ENCODE results near the gene KCNJ16.
A peak's percentile ranks its signal among the peaks of the same experiment; 100 is the strongest.
"Not testable (repeated sequence)": the region's sequence is repeated elsewhere in the genome, so short reads cannot be mapped to it uniquely, and the experiment has no call there.

Gene KCNJ16

DNA sequence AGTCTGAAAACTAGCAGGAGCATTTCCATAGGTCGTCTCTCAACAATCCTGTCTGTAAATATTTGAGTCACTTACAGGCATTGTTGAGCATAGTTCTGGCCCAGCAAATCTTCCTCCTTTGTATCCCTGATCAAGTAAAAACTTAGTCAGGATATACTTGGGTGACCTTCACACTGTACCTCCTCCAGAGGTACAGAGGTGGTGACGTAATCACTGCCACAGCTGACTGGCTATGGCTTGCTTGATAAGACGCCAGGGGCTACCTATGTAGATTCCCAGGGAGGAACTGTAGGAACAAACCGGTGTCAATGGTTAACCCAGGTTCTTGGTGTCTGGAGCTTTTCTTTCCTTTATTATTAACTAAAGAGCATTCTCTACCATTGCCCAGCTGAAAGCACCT is at the start of gene KCNJ16:
TSS of gene KCNJ16 (plus strand) at position 270 of the 400 bp plus-strand sequence. CDS start 56,863 bp downstream, outside the sequence.
- DNase-seq: no peak

DNA sequence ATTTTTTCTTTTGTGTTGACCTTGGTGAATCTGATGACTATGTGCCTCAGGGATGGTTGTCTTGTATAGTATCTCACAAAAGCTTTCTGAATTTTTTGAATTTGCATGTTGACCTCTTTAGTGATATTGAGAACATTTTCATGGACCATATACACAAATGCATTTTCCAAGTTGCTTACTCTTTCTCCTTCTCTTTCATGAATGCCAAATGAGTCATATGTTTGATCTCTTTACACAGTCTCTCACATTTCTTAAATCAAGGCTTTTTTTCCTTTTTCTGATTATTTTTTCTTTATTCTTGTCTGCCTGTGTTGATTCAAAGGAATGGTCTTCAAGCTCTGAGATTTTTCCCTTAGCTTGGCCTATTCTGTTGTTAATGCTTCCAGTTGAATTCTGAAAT is 46.6 kb upstream of the KCNJ16 start:
- no peak for DNase-seq

DNA sequence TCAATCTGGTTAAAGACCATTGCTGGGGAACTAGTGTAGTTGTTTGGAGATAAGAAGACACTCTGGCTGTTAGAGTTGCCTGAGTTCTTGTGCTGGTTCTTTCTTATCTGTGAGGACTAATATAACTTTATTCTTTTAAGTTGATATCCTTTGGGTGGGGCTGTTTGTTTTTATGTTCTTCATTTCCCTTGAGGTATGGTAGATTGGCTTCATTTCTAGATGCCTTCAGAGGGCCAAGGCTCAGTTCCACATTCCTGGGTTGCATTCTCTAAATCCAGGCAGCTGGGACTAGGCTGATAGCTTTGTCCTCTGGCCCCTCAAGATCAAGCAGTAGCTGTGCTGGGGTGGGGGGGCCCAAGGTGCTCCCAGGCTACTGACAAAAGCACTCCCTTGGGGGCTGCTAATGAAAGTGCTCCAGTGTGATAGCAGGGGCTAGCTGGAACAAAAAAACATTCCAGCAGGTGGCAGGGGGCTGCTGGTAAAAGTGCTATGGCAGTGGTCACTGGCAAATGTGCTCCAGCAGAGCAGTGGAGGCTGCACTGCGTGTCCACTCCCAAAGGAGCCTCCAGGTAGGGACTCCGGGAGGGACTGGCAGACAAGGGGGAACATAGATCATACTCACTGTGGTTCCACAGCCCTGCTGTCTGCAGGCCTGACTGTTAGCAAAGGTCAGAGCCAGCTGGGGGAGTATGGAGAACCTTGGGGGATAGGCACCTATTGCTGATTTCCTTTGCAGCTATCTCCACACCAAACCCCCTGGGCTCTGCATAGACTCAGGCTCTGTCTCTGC is 45.9 kb upstream of the KCNJ16 start:
- no peak for DNase-seq

DNA sequence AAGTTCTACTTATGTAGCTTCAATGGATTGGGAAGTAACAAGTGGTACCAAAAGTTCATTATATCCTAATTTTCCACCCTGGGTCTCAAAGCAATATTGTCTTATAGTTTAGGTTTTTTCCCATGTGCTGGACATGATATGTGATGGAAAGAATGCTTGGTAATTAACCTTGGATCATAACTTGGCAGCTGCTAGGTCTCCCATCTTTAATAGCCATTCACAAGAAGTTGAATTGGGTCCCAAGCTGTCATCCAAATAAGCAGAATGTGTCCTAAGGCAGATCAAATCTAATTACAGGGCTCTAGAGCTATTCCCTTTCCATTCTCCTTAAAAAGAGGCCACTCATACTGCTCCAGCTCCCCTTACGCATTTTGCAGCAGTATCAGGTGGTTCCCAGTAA is 44.7 kb upstream of the KCNJ16 start:
- no peak for DNase-seq

DNA sequence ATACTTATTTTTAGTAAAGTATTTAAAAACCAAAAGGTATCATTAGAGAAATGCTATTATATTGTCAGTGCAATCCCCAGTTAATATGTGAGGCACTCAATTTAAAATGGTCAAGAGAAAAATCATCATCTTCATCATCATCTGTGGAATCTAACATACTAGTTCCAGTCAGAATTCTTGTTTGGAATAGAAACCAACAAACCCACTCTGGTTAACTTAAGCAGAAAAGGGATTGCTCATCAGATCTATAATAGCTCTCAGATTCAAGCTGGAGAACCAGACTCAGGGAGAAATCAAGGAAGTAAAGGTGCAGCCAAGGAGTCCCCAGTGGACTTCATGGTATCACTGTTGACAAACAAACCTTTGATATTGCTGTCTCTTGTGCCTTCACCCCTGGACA is 43.7 kb upstream of the KCNJ16 start:
- no peak for DNase-seq

DNA sequence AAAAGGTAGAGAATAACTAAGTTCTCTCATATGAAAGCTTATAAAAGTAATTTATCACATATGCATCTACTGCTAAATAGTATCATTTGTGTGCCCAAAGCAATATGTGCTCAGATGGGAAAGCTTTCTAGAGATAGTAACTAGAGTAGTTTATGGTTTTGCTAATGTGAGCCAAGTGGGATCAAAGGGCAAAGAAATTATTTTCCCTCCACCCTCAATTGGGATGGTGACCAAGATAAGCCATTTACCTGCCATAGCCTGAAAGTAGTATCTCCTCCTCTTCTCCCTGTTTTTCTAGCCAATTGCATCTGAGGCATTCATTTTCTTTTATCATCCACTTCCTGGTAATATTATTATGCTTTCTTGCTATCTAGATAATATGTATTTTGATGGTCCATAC is 41.9 kb upstream of the KCNJ16 start:
- no peak for DNase-seq

DNA sequence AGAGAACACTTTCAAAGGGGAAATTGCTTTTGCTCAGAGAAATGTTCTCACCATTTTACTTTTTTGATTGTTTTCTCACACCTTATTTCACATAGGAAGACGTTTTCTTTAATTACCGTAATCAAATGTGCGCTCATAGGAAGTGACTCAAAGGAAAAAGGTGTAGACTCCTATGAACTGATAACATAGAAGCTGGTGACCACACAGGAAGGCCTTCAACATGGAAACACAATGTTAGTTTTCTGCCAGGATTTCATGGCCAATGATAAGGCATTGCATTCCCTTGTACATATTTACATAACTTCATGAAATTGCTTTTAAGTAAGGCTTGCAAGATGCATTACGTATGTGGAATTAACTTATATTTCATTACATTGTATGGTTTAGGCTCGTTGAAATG is 40.9 kb upstream of the KCNJ16 start:
- DNase-seq: no peak

DNA sequence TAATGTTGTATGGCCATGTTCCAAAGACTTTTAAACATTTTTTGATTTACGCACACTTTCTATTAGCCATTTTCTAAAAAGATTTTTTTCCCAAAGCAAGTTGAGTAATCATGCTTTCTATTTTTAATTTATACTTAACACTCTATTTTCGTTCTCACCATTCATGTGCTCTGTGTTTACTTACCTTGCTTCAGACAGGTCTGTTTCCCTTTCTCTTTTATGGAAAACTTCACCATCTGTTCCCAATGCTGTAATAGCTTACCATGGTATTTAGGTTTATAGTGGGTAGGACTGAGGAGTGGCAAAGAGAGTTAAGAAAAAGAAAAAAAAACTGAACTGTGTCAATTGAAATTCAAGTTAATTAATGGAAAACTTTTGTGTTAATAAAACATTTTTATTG is 37.5 kb upstream of the KCNJ16 start:
- no peak for DNase-seq

DNA sequence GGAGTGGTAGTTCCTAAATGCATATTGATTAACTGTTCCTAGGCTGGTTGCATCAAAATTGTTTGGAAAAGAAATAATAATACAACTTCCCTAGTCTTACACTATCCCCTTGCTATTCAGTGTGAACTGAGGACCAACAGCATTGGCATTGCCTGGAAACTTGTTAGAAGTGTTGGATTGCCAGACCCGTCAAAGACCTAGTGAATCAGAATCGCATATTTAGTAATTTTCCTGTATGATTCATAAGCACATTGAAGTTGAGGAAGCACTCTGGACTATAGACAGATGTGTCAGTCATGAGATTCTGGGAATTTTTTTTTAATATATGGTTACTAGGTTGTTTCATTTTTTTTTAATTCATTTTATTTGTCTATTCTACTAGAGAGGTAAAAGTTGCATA is 34.7 kb upstream of the KCNJ16 start:
- no peak for DNase-seq

DNA sequence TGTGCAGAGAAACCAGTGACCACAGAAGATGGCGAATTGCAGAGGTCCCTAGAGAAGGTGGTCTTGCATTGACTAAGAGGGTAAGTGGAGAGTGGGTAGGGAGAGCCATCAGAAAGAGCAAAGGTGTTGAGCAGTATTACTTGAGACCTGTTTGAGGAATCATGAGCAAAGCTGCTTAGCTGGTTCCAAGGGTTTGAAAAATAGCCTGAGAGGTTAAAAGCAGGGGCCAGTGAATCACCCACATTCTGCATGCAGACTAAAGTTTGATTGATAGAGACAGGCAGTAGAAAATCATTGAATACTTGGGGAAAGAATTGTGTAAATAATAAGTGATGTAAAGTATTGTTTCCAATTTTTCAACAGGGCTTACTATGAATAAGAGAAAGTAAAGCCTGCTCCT is 34.0 kb upstream of the KCNJ16 start:
- no peak for DNase-seq

DNA sequence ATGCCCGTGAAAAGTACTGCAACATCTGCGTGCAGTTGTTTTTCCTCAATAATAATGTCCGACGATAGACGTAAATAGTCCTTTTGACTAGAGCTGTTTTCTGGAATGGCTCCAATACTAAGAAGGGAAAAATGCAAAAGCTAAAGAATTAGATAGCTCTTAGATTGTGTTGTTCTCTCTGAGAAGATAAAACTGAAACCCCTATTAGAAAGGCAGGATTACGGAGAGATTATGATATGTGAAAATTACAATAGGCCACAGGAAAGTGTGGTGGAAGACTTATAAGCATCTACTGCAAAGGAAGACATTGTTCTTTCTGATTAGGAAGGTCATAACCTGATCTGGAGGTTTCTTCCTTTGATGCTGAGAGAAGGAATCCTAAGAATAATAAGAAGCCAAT is 33.5 kb upstream of the KCNJ16 start:
- no peak for DNase-seq

DNA sequence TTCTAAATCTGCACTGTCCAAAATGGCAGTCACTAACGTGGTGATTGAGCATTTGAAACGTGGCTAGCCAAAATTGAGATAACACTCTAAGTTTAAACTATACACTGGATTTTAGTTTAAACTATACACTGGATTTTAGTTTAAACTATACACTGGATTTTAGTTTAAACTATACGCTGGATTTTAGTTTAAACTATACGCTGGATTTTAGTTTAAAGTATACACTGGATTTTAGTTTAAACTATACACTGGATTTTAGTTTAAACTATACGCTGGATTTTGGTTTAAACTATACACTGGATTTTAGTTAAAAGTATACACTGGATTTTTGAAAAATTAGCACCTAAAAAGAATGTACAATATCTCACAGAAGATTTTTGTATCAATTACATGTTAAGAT is 29.2 kb upstream of the KCNJ16 start:
- DNase-seq: not testable (repeated sequence)

DNA sequence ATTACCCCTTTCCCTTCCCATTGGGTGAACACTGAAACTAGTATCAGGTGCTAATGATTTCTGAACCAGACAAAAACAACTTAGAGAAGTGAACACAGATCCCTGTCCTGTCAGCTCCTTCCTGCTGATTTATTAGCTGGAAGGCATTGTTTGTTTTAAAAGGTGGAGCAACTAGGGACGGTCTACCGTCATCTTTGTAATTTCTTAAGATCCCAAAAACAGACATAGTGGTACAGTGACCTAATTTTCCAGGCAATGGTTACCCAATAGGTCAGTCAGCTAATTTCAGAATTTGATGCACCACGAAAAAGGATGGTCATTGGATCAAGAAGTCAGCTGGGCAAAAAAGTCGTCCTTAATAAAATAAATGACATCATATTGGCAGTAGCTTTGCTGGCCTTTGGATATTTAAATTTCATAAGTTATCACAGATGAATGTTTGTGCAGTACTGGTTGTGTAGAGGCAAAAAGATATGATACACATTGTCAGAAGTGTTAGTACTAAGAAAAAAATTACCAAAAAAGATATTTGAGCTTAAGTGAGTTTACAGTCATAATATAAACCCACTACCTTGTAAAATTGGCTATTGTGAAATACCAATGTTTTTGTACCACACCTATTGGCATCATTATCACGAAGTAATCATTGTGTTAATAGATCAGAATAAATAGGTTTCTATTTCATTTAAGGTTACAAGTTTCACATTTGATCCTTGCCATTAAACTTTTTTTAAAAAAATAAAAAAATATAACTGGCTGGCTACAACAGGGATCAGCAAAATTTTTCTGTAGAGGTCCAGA is 27.2 kb upstream of the KCNJ16 start:
- DNase-seq: no peak

DNA sequence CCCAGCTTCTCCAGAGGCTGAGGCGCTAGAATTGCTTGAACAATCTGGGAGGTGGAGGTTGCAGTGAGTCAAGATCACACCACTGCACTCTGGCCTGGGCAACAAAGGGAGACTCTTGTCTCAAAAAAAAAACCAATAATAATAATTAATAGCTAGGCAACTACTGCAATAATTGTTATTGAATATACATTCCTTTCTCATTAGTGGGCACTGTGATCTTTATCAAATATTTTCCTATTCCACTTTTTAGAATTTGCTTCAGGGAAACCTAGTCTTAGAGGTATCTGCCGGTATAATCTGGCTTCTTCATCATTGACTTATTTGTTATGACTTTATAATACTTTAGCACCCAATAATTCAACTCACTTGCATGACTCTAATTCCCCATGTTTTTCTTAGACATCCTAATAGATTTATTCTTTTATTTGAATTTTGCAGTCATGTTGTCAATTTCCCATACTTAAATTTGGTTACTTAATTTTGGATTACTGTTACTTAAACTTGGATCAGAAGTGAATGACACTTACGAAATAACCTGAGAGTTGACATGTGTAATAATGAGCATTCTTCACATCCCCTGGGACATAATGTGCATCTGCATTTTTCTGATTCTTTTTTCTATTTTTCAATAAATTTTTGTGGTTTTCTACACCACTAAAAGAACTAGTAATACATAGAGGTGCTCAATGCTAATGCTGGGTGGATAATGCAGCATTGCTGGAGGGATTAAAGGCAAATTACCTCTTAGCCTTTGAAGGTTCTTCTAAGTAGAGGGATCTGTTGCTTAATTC is 25.0 kb upstream of the KCNJ16 start:
- DNase-seq: no peak

DNA sequence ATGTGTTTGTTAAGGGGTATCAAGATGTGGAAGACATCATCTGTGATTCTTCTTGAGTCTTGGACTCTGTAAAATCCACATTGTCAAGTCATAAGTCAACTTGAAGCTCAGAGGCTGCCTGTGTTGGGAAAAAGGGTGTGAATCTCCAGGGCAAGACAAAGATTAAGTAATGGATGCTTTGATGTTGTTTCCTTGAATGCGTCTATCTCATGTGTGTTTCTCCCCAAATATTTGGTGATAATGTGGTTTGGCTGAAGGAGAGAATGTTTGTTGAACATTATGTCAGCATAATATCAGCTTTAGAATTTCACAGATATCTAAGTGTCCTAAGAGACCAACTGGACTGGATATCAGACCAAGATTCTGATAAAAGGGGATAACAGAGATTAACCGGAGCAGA is 24.1 kb upstream of the KCNJ16 start:
- DNase-seq: no peak

DNA sequence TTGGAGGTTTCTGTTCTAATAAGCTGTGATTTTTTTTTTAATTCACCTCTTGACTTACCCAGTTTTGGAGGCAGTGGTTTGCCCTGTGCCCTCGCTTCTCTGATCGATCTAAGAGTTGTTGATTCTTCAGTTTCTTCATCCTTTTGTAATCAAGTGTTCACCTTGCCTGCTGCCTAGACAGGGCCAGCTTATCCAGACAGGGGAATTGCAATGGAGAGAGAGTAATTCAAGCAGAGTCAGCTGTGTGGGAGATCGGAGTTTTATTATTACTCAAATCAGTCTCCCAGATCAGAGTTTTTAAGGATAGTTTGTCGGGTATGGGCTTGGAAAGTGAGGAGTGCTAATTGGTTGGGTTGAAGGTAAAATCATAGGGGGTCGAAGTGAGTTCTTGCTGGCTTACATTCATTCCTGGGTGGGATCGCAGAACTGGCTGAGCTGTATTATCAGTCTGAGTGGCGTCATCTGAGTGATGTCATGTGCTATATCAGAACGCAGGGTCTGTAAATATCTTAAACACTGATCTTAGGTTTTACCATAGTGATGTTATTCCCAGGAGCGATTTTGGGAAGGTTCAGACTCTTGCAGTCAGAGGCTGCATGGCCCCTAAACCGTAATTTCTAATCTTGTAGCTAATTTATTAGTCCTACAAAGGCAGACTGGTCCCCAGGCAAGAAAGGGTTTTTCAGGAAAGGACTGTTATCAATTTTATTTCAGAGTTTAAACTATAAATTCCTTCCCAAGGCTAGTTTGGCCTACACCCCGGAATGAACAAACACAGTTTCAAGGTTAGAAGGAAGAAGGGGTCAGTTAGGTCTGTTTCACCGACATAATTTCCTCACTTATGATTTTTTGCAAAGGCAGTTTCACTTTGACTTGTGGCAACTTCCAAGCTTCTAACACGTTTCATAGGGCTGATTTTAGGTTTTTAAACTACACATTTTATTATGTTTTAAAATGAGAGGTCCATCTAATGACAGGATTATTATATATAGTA is 21.5 kb upstream of the KCNJ16 start:
- no peak for DNase-seq

DNA sequence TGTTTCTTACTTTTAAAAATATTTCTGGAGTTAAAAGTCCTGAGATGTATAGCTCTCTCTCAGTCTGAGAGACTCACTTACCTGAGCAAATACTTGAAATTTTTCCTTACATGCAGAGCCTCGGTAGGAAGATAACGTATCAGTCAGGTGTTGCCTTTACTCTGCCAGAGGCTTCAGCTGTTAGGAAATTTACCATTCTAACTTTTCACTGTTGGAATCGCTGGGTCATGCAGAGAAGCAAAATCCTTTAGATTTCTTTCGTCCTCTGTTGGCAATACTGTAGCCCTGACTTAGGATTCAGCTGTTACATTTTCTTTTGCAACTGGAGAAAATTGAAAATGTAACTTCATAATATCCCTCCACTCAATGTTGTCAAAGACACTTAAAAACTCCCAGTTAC is 20.0 kb upstream of the KCNJ16 start:
- no peak for DNase-seq

DNA sequence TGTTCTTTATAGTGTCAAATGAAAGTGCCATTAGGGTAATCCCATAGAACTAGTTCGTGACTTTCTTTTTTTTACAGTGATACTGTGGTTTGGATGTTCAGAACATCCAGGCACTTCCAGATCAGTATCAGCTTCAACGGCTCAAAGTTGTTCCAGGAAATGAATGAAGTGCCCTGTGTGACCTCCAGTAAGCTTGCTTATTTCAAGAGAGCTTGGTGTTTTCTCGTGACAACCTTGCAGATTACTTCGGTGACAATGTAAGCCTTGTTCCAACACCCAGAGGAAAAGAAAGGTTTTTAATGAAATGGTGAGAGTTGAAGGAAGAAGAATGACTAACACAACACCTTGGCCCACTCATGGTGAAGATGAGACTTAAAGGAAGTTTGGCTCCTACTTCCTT is 16.0 kb upstream of the KCNJ16 start:
- DNase-seq: no peak

DNA sequence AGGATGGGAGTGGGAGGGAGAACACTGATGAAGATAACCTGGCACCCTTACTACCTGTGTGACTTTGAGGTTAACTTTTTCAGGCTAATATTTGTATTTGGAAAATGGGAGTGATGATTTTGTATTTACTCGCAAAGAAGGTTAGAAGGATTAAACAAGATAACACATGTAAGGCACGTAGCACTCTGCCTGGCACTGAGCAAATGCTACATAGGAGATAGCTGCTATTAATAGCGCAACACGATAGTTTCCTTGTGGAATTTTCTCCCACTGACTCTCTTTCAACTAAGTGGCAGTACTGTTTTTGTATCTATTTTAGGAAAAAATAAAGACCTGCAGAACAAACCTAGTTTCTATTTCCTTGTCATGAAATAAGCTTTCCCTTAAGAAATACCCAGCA is 15.4 kb upstream of the KCNJ16 start:
- DNase-seq: no peak

DNA sequence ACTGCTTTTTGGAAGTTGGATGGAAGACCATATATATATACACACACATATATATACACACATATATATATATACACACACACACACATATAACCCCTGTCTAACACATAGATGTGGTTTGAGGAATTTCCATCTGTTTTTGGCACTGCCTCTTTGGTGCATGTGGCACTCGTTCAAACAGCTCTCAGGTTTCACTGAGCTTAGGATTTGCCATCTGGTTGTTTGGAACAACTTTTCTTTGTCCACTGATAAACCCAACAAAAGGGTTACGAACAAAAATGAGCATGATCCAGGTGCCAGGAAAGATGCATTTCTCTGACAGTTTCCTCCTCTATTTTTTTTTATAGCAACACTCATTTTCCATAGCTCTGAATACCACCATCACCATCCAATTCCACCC is 14.6 kb upstream of the KCNJ16 start:
- no peak for DNase-seq

DNA sequence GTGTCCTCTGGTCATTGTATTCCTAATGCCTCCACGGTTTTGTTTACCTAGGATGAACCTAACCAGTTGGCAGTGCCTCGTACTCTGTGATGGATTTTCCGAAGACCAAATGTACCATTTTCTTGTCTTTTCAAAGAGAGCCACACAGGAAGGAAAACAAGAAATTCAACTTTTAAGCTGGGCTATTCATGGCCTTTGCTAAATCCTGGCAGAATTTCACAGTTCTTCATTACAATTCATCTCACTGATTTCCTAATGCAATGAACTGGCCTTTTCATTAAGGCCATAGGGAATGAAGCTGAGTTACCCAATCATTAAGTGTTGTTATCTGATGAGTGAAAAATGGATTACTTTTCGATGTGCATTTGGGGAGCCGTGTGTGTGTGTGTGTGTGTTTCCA is 7.9 kb upstream of the KCNJ16 start:
- peak in 5 of 51 donors; percentile 0 to 38 (median 21) for DNase-seq
